Urinary bladder (tissue), 4 donors: ENCODE results near the gene CRISPLD2. TPM values are rescaled to one million over a fixed set of nuclear protein-coding genes. Genes with fewer than 3 reads are reported as not detected.

ENCODE experiments used
- DNase-seq: peaks from one replicate; pipeline ENCODE4 v3.0.0-alpha.2; 2015; ENCODE audit errors: extremely low spot score
- H3K27ac ChIP-seq: one replicate; pipeline ENCODE4 v1.5.1; 2013; ENCODE audit warnings: low read depth, mild to moderate bottlenecking, moderate library complexity
- H3K36me3 ChIP-seq: one replicate; pipeline ENCODE4 v1.6.1; 2013; ENCODE audit warnings: mild to moderate bottlenecking, moderate library complexity; ENCODE audit not compliant: insufficient read depth
- H3K4me1 ChIP-seq: one replicate; pipeline ENCODE4 v1.6.1; 2013; ENCODE audit warnings: mild to moderate bottlenecking, moderate library complexity; ENCODE audit not compliant: insufficient read depth
- H3K4me3 ChIP-seq: one replicate; pipeline ENCODE4 v1.5.1; 2013; ENCODE audit warnings: low read depth, low read length
- WGBS: extraction: QIAGEN DNeasy Blood & Tissue Kit; methylation state at CpG from one replicate; pipeline ENCODE4 v1.1.7; 2013; 5-methylcytosine and 5-hydroxymethylcytosine counted together
- polyA plus RNA-seq: library from polyadenylated mRNA; stranded (reverse); fragments of 200-250 nt; gene quantifications from one replicate; pipeline ENCODE4 v1.2.3, GENCODE V29; 2013
- total RNA-seq: library from RNA; depleted of rRNA; stranded (reverse); fragments of >200 nt; gene quantifications from one replicate; pipeline ENCODE4 v1.2.3, GENCODE V29; 2014
- donor health status: healthy with polysubstance abuse.
- donor health status: healthy.

Gene CRISPLD2
- total and polyA plus RNA-seq, 2 donors, result 69.1 to 228 TPM

DNA sequence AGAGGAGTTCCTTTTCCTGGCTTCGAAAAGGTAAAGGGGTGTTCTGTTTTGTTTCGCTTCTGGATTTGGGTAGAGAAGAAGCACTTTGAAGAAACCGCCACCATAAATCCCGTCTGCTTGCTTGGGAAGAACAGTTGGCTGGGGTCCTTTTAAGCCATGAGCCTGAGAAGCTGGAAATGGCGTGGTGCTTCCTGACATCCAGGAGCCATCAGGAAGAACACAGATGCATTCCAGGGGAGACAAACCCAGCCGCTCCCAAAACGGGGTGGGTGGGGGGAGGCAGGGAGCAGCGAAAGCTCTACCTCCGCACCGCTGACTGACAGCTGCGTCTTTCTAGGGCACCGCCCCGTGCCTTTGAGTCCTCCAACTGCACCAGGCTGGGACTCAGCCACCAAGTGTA, 99.9 kb downstream of the CRISPLD2 start:
- Histone ChIP-seq H3K4me3 (no peak overlapping the region), H3K4me1 (no peaks in the 10 kb centered on the region), H3K36me3 (no peaks in the 10 kb centered on the region), H3K27ac (no peak overlapping the region)
- 62% methylated on average over 13 of the region's 13 CpGs for WGBS
- no peak for DNase-seq

DNA sequence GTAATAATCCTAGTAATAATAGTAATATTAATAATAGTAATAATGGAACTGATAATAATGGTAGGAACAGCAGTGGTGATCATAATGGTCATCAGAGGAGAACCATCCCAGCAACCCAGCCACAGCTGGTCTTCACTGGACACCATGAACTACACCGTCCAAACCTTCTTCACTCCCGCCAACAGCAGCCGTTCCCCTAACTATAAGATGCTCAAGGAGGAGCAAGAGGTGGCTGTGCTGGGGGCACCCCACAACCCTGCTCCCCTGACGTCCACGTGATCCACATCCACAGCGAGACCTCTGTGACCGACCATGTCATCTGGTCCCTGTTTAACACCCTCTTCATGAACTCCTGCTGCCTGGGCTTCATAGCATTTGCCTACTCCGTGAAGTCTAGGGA, 100.5 kb downstream of the CRISPLD2 start:
- no peak overlapping the region for H3K27ac ChIP-seq
- no peaks in the 10 kb centered on the region for H3K36me3 ChIP-seq
- WGBS, result 99% methylated on average over 8 of the region's 8 CpGs
- no peak for DNase-seq
- no peak overlapping the region for H3K4me3 ChIP-seq
- H3K4me1 ChIP-seq, result no peaks in the 10 kb centered on the region

DNA sequence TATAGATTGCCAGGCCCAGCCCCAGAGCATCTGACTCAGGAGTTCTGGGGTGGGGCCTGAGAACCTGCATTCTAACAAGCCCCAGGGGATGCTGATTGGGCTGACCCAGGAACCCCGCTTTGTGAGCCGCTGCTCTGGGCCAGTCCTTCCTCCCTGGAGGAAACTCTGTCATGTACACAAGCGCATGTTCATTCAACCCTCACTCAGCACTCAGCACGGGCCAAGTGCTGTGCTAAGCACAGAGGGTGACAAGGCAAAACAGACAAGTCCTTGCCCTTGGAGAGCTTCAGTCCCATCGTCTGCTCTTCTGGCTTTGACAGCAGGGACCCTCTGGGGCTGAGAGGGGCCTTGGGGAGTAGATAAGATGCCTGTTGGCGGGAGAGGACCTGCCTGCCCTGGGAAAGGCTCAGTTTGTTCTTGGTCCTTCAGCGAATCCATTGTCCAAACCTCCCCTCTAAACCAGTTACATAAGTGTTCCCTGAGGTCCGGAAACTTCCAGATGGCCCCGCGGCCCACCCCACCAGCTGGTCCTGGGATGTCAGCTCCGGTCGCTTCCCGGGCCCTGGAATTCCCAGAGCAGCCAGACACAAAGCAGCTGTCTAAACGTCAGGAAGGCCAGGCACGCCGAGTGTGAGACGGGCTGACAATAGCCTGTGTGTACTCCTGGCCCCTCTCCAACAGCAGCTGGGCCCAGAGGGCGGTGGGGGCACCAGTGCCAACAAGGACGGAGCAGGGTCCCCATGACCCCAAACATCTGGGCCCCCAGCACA, 102.8 kb downstream of the CRISPLD2 start:
- Histone ChIP-seq H3K27ac (peak overlapping the region; percentile 76), H3K4me1 (no peaks in the 10 kb centered on the region), H3K4me3 (no peak overlapping the region), H3K36me3 (no peaks in the 10 kb centered on the region)
- WGBS, result 28% methylated on average over 19 of the region's 19 CpGs
- no peak for DNase-seq

DNA sequence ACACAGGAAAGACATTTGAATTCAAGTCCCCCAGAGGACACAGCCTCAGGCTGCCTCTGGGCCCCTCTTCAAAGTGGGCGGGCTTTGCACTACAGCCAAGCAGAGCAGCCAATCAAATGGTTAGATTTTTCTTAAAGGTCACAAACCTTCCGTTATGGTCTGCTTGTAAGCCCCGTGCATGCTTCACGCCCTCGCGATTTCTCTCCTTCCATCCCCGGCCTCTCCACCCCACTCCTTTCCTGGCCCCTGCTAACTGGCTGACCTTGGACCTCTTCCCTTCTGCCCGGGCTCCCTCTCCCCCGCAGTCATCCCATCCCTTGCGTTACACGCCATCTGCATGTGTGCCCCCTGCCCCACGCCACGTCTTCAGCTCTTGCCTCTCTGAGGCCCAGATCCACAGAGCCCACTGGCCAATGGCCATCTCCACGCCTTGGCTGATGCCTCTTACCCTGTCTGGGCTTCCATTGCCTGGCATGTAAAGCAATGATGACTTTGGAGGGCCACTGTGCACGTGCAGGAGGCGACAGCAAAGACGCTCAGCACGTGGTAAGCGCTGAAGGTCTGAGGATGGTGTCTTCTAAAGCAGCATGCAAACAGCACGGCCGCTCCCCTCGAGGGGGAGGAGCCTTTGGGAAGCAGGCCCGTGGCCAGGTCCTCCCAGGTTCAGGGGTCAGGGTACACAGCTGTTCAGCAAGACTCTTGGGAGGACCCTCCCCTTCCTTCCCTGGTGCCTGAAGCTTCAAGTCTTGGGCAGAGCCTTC, 104.7 kb downstream of the CRISPLD2 start:
- Histone ChIP-seq H3K4me3 (no peak overlapping the region), H3K27ac (no peak overlapping the region), H3K4me1 (no peaks in the 10 kb centered on the region), H3K36me3 (no peaks in the 10 kb centered on the region)
- no peak for DNase-seq
- WGBS, result 67% methylated on average over 23 of the region's 23 CpGs

DNA sequence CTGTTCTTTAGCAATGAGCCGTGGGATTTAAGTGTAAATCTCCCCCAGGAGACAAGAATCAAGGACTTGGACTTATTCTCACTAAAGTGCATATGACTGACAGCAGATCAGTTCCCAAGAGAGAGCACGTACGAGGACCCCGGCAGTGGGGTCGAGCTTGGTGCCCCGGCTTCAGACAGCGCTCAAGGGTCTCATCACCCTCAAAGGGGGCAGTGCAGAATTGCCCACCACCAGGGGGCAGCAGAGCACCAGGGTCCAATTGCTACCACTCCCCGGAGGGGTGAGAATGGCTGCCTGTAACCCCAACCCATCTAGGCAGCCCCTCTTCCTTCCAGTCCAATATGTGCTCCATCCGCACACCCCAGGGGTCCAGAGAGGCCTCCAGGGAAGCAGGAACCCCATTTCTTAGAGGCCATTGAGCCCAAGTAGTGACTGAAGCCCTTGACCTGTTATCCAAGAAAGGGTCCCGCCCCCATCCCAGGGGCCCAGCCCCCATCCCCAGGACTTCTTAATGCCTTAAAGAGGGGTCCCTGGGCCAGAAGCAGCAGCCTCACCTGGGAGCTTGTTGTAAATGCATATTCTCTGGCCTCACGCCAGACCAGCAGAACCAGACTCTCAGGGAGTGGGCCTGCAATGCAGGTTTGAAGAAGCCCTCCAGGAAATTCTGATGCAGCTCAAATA, 105.4 kb downstream of the CRISPLD2 start:
- Histone ChIP-seq H3K27ac (no peak overlapping the region), H3K4me1 (no peaks in the 10 kb centered on the region), H3K4me3 (no peak overlapping the region), H3K36me3 (no peaks in the 10 kb centered on the region)
- 79% methylated on average over 11 of the region's 11 CpGs for WGBS
- DNase-seq, result no peak

DNA sequence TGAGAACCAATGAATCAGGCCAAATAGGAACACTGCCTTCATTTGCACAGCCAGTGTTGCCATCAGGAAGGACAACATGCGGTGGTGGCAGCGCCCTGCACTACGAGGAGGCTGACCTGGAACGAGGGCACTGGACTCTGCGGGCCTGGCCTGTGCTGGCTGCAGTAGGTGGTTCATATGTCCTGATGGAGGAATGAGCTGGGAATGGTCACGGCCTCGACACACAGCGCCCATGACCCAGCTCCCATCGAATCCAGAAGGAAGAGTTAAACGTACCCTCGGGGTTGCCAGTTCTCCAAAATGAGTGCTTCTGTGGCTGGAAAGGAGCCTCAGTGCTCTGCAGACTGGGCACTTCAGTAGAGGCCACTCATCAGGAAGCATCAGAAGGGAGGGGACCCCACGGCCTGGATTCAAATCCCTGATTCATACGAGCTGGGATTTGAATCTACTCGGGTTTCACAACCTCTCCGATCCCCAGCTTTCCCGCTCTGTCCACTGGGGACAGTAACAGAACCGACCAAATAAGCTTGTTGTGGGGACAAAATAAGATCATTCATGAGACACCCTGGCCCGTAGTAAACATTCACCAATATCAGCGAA, 106.1 kb downstream of the CRISPLD2 start:
- no peaks in the 10 kb centered on the region for H3K4me1 ChIP-seq
- no peak overlapping the region for H3K27ac ChIP-seq
- H3K36me3 ChIP-seq, result no peaks in the 10 kb centered on the region
- WGBS, result 84% methylated on average over 19 of the region's 19 CpGs
- no peak for DNase-seq
- H3K4me3 ChIP-seq, result no peak overlapping the region

DNA sequence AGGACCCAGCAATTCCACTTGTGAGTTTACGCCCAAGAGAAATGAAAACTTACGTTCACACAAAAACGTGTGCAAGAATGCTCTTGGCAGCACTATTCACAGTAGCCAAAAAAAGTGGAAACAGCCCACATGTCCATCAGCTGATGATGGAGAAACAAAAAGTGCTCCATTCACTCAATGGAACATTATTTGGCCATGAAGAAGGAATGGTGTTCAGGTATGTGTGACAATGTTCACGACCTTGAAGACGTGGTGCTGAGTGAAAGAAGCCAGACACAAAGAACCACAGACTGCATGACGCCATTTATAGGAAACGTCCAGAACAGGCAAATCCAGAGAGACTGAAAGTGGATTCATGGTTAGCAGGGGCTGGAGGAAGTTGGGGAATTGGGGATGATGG, 106.7 kb downstream of the CRISPLD2 start:
- DNase-seq, result no peak
- WGBS, result 47% methylated on average over 7 of the region's 7 CpGs
- Histone ChIP-seq H3K27ac (no peak overlapping the region), H3K4me3 (no peak overlapping the region), H3K36me3 (no peaks in the 10 kb centered on the region), H3K4me1 (no peaks in the 10 kb centered on the region)

DNA sequence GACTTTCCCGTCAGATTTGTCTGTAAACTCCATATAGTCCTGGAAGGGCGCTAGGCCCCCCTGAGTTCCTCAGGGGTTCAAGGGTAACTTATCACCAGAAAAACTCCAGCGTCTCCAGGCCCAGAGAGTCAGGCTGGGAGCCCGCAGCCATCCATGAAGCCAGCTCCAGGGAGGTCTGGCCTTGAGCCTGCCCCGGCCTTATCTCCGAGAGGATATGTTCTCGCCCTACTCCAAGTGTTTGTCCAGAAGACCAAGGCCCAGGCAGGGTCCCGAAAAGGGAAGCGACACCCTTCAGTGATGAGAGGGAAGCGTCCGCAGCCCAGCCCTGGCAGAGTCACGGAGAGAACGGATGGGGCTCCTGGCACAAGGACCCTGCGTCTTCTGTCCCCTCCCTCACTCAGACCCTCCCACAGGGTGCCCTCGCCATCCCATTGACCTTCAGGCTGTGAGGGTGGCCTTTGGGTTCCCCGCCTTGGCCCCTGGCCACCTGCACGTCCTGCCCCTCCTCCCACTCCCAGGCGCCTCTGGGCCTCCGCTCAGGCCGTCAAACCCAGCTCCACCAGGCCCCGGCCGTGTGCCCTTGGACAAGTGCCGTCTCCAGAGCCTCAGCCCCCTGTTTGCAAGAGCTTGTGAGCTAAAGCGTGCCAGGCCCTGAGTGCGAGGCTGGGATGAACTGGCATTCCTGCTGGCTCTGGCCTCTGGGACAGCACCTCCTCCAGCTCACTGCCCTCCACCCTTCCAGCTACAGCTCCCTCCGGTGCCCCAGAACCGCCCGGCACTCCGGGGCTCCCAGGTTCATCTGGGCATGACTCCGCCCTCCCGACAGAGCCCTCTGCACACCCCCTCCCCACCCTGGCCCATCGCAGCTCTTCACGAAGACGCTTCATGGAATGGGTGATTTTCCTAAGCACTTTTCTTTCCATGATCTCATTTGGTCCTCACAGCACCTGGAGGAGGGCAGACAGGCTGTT, 108.1 kb downstream of the CRISPLD2 start:
- 60% methylated on average over 34 of the region's 34 CpGs for WGBS
- no peaks in the 10 kb centered on the region for H3K4me1 ChIP-seq
- DNase-seq, result no peak

DNA sequence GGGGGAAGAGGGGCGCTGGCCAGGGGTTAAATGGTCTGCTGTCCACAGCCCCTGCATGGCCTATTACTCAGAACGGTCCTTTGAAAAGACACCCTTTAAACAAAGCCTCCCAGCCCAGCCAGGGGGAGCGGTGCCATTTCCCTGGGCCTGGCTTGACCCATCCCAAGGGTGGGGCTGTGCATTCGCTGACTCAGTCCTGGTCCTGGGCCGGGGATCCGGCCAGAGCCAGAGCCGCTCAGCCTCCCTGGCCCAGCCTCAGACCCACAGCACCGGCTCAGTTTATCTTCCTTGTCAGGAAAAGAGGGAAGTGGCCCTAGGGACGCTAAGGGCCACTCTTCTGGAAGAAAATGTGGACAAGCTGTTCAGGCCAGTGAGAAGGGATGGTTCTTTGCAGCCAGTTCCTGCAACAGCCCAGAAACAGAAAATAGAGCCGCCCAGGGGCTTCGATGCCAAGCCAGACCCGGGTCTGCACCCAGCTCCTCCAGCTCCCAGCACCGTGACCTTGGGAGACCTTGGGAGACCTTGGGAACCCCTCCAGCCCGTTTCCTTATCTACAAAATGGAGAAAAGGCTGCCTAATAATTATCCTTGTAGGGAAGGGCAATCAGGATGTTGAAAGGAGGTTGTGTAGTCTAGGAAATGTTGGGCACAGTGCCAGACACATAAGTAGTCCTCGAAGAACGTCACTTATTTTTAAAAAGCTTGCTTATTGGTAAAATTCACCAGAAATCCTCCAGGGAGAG, 109.1 kb downstream of the CRISPLD2 start:
- H3K4me3 ChIP-seq, result no peak overlapping the region
- H3K36me3 ChIP-seq, result no peaks in the 10 kb centered on the region
- no peaks in the 10 kb centered on the region for H3K4me1 ChIP-seq
- H3K27ac ChIP-seq, result no peak overlapping the region
- 31% methylated on average over 16 of the region's 16 CpGs for WGBS
- no peak for DNase-seq

More for the DNA sequence above, 108.1 kb downstream of the CRISPLD2 start:
- Histone ChIP-seq H3K27ac (peak overlapping the region; percentile 11), H3K36me3 (no peaks in the 10 kb centered on the region), H3K4me3 (no peak overlapping the region)

DNA sequence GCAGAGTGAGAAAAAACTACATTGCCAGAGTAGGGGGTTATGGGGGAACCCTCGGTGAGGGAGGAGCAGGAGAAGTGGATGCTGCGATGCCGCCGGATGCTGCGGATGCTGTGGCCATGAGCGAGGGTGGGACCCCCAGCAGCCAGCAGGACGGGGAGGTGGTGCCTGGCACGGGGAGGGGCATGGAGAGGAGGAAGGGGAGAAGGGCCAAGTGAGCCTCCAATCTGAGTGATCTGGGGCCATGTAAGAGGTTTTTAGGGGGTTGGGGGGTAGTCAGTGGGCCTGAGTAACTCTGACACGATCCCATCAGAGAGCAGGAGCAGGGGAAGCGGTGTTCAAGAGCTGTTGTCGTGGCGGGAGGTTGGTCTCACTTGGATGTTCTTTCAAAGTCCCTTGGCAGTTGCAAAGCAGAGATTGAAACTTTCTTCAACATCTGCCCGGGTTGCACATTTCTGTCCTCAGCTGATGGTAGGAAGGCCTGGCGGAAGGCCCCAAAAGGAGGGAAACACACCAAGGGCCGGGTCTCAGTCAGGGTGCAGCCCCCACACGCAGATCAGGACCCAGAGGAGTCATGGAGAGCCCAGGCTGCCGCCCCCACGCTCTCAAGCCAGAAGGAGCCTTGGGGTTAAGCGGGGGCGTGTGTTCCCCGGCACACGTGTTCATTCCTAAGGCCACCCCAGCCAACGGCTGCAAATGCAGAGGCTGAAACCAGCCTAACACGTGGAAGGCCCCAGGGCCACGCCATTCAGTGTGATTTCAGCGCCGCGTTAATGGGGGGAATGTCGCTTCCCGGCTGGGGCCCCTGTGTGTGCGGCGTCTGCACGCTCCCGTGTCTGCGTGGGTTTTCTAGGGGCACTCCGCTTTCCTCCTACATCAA, 109.9 kb downstream of the CRISPLD2 start:
- no peak overlapping the region for H3K4me3 ChIP-seq
- no peaks in the 10 kb centered on the region for H3K36me3 ChIP-seq
- WGBS, result 73% methylated on average over 36 of the region's 36 CpGs
- peak overlapping the region; percentile 79 for H3K27ac ChIP-seq
- no peaks in the 10 kb centered on the region for H3K4me1 ChIP-seq
- no peak for DNase-seq

DNA sequence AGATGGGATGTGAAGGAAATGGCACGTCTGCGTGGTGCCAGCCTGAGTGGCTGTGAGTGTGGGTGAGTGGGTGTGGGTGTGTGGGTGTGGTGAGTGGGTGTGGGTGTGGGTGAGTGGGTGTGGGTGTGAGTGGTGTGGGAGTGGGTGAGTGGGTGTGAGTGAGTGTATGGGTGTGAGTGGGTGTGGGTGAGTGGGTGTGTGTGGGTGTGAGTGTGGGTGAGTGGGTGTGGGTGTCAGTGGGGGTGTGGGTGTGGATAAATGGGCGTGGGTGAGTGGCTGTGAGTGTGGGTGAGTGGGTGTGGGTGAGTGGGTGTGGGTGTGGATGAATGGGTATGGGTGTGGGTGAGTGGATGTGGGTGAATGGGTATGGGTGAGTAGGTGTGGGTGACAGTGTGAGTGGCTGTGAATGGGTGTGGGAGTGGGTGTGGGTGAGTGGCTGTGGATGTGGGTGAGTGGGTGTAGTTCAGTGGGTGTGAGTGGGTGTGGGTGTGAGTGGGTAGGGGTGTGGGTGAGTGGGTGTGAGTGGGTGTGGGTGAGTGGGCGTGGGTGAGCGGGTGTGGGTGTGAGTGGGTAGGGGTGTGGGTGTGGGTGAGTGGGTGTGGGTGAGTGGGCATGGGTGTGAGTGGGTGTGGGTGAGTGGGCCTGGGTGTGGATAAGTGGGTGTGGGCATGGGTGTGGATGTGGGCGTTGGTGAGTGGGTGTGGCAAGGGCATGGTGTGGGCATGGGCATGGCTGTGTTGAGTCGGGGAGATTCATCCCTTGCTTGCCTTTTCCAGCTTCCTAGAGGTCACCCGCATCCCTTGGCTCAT, 110.7 kb downstream of the CRISPLD2 start:
- DNase-seq, result no peak
- Histone ChIP-seq H3K4me3 (no peak overlapping the region), H3K4me1 (no peaks in the 10 kb centered on the region), H3K36me3 (no peaks in the 10 kb centered on the region), H3K27ac (peak overlapping the region; percentile 81)
- 82% methylated on average over 8 of the region's 8 CpGs for WGBS
